Mesothelial cell of epicardium (in vitro differentiated cells): ENCODE results near the gene PARD3. TPM values are rescaled to one million over a fixed set of nuclear protein-coding genes. Genes with fewer than 3 reads are reported as not detected.

ENCODE experiments used
- DNase-seq, 2 experiments: peaks; one replicate each; pipeline ENCODE4 v3.0.0; 2021; ENCODE audit warnings: low spot score in 2 of 2; ENCODE audit not compliant: unreplicated experiment in 2 of 2
- H3K27ac Mint-ChIP-seq: 2 replicates; pipeline ENCODE4 v1.8.0; 2021; ENCODE audit warnings: mixed read lengths
- H3K27me3 Mint-ChIP-seq: 2 replicates; pipeline ENCODE4 v1.8.0; 2021; ENCODE audit warnings: low read depth, mixed read lengths
- H3K36me3 Mint-ChIP-seq: 2 replicates; pipeline ENCODE4 v1.8.0; 2021; ENCODE audit warnings: mixed read lengths
- H3K4me1 Mint-ChIP-seq: 2 replicates; pipeline ENCODE4 v1.8.0; 2021; ENCODE audit warnings: mixed read lengths
- H3K4me3 Mint-ChIP-seq: 2 replicates; pipeline ENCODE4 v1.8.0; 2021; ENCODE audit warnings: mild to moderate bottlenecking, moderate library complexity, mixed read lengths
- H3K9me3 Mint-ChIP-seq: 2 replicates; pipeline ENCODE4 v1.8.0; 2021; ENCODE audit warnings: mixed read lengths
- CTCF ChIP-seq: fragments of 200-600 bp; sonication (generic); IDR thresholded peaks from one replicate; pipeline ENCODE4 v1.5.0; 2021; ENCODE audit warnings: antibody characterized with exemption; ENCODE audit not compliant: unreplicated experiment
- total RNA-seq: library from RNA; stranded (reverse); gene quantifications from 3 replicates; pipeline ENCODE4 v1.2.1, GENCODE V29; 2021

Gene PARD3
- total RNA-seq, 1 donor from 2014 or later = 73.2 TPM

GRCh38 chr10:34858003-34858402 is 42.9 kb upstream of the PARD3 start:
- Mint-ChIP-seq H3K36me3 (no peaks in the 10 kb centered on the region), H3K27ac (no peak overlapping the region), H3K27me3 (peaks cover 2% of the 10 kb centered on the region), H3K4me1 (peaks cover 9% of the 10 kb centered on the region), H3K9me3 (no peaks in the 10 kb centered on the region), H3K4me3 (no peak overlapping the region)
- no peak for DNase-seq
- no peak for TF ChIP-seq CTCF

- peaks cover 7% of the 10 kb centered on the region for H3K4me1 Mint-ChIP-seq
- no peaks in the 10 kb centered on the region for H3K9me3 Mint-ChIP-seq
- no peak for DNase-seq
- H3K36me3 Mint-ChIP-seq = no peaks in the 10 kb centered on the region
- H3K27me3 Mint-ChIP-seq = peaks cover 2% of the 10 kb centered on the region
- peak overlapping the region; percentile 13 for H3K4me3 Mint-ChIP-seq
- no peak for TF ChIP-seq CTCF
- H3K27ac Mint-ChIP-seq = no peak overlapping the region
Observed at GRCh38 chr10:34854147-34854601, 39.1 kb upstream of the PARD3 start.

- H3K4me3 Mint-ChIP-seq = no peak overlapping the region
- H3K27ac Mint-ChIP-seq = no peak overlapping the region
- H3K36me3 Mint-ChIP-seq = no peaks in the 10 kb centered on the region
- no peak for TF ChIP-seq CTCF
- DNase-seq = no peak
- H3K9me3 Mint-ChIP-seq = no peaks in the 10 kb centered on the region
- H3K4me1 Mint-ChIP-seq = peaks cover 7% of the 10 kb centered on the region
- peaks cover 2% of the 10 kb centered on the region for H3K27me3 Mint-ChIP-seq
Observed at GRCh38 chr10:34853357-34853756, 38.3 kb upstream of the PARD3 start.

- Mint-ChIP-seq H3K27me3 (no peaks in the 10 kb centered on the region), H3K36me3 (no peaks in the 10 kb centered on the region), H3K9me3 (no peaks in the 10 kb centered on the region), H3K4me3 (no peak overlapping the region), H3K4me1 (peaks cover 4% of the 10 kb centered on the region), H3K27ac (no peak overlapping the region)
- DNase-seq = no peak
- no peak for TF ChIP-seq CTCF
Observed at GRCh38 chr10:34850558-34850957, 35.5 kb upstream of the PARD3 start.

GRCh38 chr10:34850036-34850435 is 34.9 kb upstream of the PARD3 start:
- H3K27me3 Mint-ChIP-seq = no peaks in the 10 kb centered on the region
- H3K36me3 Mint-ChIP-seq = no peaks in the 10 kb centered on the region
- H3K4me1 Mint-ChIP-seq = peaks cover 4% of the 10 kb centered on the region
- no peak overlapping the region for H3K27ac Mint-ChIP-seq
- H3K9me3 Mint-ChIP-seq = no peaks in the 10 kb centered on the region
- no peak overlapping the region for H3K4me3 Mint-ChIP-seq
- no peak for TF ChIP-seq CTCF
- DNase-seq = no peak

- H3K9me3 Mint-ChIP-seq = no peaks in the 10 kb centered on the region
- no peak overlapping the region for H3K27ac Mint-ChIP-seq
- no peaks in the 10 kb centered on the region for H3K4me1 Mint-ChIP-seq
Observed at GRCh38 chr10:34845070-34845469, 30.0 kb upstream of the PARD3 start.

More at GRCh38 chr10:34845070-34845469, 30.0 kb upstream of the PARD3 start:
- DNase-seq = no peak
- peaks cover 2% of the 10 kb centered on the region for H3K27me3 Mint-ChIP-seq
- H3K36me3 Mint-ChIP-seq = no peaks in the 10 kb centered on the region
- no peak for TF ChIP-seq CTCF
- no peak overlapping the region for H3K4me3 Mint-ChIP-seq
